ENCODE data around the gene IL16.

IL16 gene

DNA sequence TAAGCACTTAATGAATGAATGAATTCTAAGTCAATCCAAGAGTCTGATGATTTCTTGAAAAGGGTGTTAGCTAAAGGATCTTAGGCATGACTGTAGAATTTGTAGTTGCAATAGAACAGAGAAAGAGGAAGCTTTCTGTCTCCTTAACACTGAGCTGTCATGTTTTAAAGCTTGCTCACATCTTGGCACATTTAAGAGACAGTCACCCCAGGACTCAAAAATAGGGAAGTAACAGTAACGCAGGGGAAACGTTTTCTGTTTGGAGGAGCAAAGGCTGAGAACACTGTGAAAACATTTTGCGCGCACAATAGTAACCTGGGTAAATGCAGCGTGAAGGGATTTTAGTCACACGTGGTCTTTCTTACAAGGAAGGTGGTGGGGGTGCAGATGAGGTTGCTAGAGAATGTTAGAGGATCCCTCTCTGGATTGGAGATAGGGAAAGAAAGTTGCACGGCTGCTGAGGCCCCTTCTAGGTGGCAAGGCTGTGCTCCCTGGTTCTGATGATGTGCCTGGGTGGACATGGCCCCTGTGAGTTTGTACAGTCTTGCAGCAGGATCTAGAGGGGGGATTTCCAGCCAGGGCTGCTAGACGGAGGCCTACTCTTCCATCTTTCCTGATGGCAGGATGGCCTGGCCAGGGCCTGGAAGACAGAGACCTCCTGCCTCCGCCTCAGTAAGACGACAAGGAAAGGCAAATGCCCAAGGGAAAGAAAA lies 115.2 kb downstream of the IL16 start:
- Histone ChIP-seq H3K4me3 (replicated peaks; ENCODE audit: insufficient read depth, low read length) (no peak overlapping the region), H3K27ac (replicated peaks) (peak overlapping the region; percentile 80), H3K27me3 (ENCODE audit: insufficient read depth, poor library complexity, severe bottlenecking) (no peaks in the 10 kb centered on the region)
- DNase-seq (ENCODE audit: low read depth in 1 of 2, low spot score in 1 of 2), result peak in 1 of 2 experiments; percentile 85
- TF ChIP-seq, protein P1, sequence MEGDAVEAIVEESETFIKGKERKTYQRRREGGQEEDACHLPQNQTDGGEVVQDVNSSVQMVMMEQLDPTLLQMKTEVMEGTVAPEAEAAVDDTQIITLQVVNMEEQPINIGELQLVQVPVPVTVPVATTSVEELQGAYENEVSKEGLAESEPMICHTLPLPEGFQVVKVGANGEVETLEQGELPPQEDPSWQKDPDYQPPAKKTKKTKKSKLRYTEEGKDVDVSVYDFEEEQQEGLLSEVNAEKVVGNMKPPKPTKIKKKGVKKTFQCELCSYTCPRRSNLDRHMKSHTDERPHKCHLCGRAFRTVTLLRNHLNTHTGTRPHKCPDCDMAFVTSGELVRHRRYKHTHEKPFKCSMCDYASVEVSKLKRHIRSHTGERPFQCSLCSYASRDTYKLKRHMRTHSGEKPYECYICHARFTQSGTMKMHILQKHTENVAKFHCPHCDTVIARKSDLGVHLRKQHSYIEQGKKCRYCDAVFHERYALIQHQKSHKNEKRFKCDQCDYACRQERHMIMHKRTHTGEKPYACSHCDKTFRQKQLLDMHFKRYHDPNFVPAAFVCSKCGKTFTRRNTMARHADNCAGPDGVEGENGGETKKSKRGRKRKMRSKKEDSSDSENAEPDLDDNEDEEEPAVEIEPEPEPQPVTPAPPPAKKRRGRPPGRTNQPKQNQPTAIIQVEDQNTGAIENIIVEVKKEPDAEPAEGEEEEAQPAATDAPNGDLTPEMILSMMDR (IDR thresholded peaks at IDR 0.05; ENCODE audit: insufficient read depth, low read length), result no peak
- TF ChIP-seq POLR2AphosphoS5 (IDR thresholded peaks at IDR 0.05; ENCODE audit: low read depth), result peak; percentile 16; the same call in 1 of the 2 replicates
- TF ChIP-seq, protein P2, sequence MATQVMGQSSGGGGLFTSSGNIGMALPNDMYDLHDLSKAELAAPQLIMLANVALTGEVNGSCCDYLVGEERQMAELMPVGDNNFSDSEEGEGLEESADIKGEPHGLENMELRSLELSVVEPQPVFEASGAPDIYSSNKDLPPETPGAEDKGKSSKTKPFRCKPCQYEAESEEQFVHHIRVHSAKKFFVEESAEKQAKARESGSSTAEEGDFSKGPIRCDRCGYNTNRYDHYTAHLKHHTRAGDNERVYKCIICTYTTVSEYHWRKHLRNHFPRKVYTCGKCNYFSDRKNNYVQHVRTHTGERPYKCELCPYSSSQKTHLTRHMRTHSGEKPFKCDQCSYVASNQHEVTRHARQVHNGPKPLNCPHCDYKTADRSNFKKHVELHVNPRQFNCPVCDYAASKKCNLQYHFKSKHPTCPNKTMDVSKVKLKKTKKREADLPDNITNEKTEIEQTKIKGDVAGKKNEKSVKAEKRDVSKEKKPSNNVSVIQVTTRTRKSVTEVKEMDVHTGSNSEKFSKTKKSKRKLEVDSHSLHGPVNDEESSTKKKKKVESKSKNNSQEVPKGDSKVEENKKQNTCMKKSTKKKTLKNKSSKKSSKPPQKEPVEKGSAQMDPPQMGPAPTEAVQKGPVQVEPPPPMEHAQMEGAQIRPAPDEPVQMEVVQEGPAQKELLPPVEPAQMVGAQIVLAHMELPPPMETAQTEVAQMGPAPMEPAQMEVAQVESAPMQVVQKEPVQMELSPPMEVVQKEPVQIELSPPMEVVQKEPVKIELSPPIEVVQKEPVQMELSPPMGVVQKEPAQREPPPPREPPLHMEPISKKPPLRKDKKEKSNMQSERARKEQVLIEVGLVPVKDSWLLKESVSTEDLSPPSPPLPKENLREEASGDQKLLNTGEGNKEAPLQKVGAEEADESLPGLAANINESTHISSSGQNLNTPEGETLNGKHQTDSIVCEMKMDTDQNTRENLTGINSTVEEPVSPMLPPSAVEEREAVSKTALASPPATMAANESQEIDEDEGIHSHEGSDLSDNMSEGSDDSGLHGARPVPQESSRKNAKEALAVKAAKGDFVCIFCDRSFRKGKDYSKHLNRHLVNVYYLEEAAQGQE (IDR thresholded peaks at IDR 0.05; ENCODE audit: insufficient replicate concordance, low read depth), result no peak
- TF ChIP-seq GABPA (IDR thresholded peaks at IDR 0.05; ENCODE audit: low read depth), result no peak
- TF ChIP-seq SPI1 (IDR thresholded peaks at IDR 0.05; ENCODE audit: borderline replicate concordance, low read depth), result peak; percentile 47; the same call in 1 of the 2 replicates

DNA sequence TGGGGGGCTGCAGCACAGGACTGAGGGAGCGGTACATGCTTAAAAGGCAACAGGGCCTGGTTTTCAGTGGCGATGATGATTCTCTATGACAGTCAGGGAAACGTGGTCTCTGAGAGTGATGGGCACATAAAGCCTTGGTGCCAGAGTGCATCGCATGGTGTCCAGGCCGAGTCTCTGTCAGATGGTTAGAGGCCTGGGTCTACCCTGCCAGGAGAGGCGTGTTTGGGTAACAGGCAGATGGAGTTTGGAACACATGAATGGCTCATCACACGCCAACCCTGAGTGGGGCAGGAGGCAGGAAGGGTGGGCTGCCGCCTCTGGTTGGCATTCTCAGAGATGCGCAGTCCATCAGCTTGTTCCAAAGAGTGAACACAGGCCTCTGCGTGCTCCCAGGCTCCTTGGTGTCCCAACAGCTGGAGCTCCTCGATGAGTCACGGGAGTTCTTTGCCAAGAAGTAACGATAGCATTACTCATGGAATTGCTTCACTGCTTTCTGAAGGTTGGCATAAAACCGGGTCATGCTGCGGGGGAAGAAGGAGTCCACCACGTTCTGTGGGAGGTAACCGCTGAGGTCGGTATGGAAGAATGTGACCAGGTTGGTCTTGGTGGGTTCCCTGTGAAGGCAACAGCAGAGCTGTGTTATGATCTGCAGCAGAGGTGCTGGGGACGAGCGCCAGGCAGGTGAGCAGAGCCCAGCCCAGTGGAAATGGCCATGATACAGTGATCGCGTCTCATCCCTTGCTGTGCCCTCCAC lies 116.3 kb downstream of the IL16 start:
- Histone ChIP-seq H3K27me3 (ENCODE audit: insufficient read depth, poor library complexity, severe bottlenecking) (no peaks in the 10 kb centered on the region), H3K27ac (replicated peaks) (peak overlapping the region; percentile 80), H3K4me3 (replicated peaks; ENCODE audit: insufficient read depth, low read length) (no peak overlapping the region)
- TF ChIP-seq, protein P1 (IDR thresholded peaks at IDR 0.05; ENCODE audit: insufficient read depth, low read length), result no peak
- TF ChIP-seq, protein P2 (IDR thresholded peaks at IDR 0.05; ENCODE audit: insufficient replicate concordance, low read depth), result no peak
- TF ChIP-seq SPI1 (IDR thresholded peaks at IDR 0.05; ENCODE audit: borderline replicate concordance, low read depth), result no peak
- no peak for TF ChIP-seq GABPA (IDR thresholded peaks at IDR 0.05; ENCODE audit: low read depth)
- no peak for TF ChIP-seq POLR2AphosphoS5 (IDR thresholded peaks at IDR 0.05; ENCODE audit: low read depth)
- DNase-seq (ENCODE audit: low read depth in 1 of 2, low spot score in 1 of 2), result peak; percentile 46 to 92

DNA sequence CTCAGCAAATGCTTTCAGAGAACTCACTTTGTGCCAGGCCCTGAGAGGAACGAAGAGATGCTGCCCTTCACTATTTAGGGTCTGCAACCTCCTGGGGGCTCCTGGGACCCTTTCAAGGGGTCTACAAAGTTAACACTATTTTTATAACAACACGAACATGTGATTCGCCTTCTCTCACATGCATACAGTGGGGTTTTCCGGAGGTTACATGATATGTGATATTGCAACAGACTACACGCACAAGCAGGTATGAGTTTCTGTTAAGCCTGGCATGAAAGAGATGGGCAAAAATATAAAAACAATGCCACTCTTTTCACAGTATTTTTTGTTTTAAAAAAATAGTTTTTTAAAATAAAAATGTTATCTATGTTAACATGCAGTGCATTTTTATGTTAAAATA lies 117.0 kb downstream of the IL16 start:
- no peak for DNase-seq (ENCODE audit: low read depth in 1 of 2, low spot score in 1 of 2)
- no peak overlapping the region for H3K27ac ChIP-seq (replicated peaks)
- TF ChIP-seq, protein P2 (IDR thresholded peaks at IDR 0.05; ENCODE audit: insufficient replicate concordance, low read depth), result no peak
- TF ChIP-seq, protein P1 (IDR thresholded peaks at IDR 0.05; ENCODE audit: insufficient read depth, low read length), result no peak
- no peak for TF ChIP-seq GABPA (IDR thresholded peaks at IDR 0.05; ENCODE audit: low read depth)
- TF ChIP-seq SPI1 (IDR thresholded peaks at IDR 0.05; ENCODE audit: borderline replicate concordance, low read depth), result no peak
- TF ChIP-seq POLR2AphosphoS5 (IDR thresholded peaks at IDR 0.05; ENCODE audit: low read depth), result no peak
- no peaks in the 10 kb centered on the region for H3K27me3 ChIP-seq (ENCODE audit: insufficient read depth, poor library complexity, severe bottlenecking)
- H3K4me3 ChIP-seq (replicated peaks; ENCODE audit: insufficient read depth, low read length), result no peak overlapping the region

Data from HL-60 (cell line).